Cardiac muscle cell (in vitro differentiated cells and primary cell): ENCODE results near the gene ID1. TPM values are rescaled to one million over a fixed set of nuclear protein-coding genes. Genes with fewer than 3 reads are reported as not detected.
"Not testable (repeated sequence)": the region's sequence is repeated elsewhere in the genome, so short reads cannot be mapped to it uniquely, and the experiment has no call there.

Experiments
- DNase-seq, 2 donors: peaks; one replicate each; pipeline versions ENCODE4 v3.0.0 to v3.0.0-alpha.2; 2010 to 2017; ENCODE audit warnings: low read depth in 1 of 2, low spot score in 1 of 2
- H3K27ac ChIP-seq: fragments of 200-600 bp; sonication (generic); 2 replicates; pipeline ENCODE4 v1.5.1; 2016
- H3K27me3 ChIP-seq: fragments of 200-600 bp; sonication (generic); 2 replicates; pipeline ENCODE4 v1.6.0; 2016; ENCODE audit warnings: control low read depth
- H3K36me3 ChIP-seq: fragments of 200-600 bp; sonication (generic); 2 replicates; pipeline ENCODE4 v1.5.1; 2016; ENCODE audit warnings: control low read depth
- H3K4me1 ChIP-seq: fragments of 200-600 bp; sonication (generic); 2 replicates; pipeline ENCODE4 v1.8.1; 2017; ENCODE audit warnings: low read depth, mild to moderate bottlenecking, mixed run types
- H3K4me3 ChIP-seq: fragments of 200-600 bp; sonication (generic); 2 replicates; pipeline ENCODE4 v1.5.1; 2016; ENCODE audit warnings: mild to moderate bottlenecking
- H3K9me3 ChIP-seq: fragments of 200-600 bp; sonication (generic); 2 replicates; pipeline ENCODE4 v1.5.1; 2017; ENCODE audit warnings: low read depth, mild to moderate bottlenecking, control low read depth
- CTCF ChIP-seq: IDR thresholded peaks from 2 replicates; pipeline ENCODE4 v1.5.1; 2012; ENCODE audit warnings: low read depth, mild to moderate bottlenecking, low read length
- polyA plus RNA-seq: library from polyadenylated mRNA; unstranded; fragments of >200 nt; fragmentation: Nextera tagmentation; extraction: Ambion mirVana; gene quantifications from 2 replicates; pipeline ENCODE4 v1.2.1, GENCODE V29; 2016
- total RNA-seq: library from RNA; depleted of rRNA; stranded (reverse); fragments of >200 nt; gene quantifications from 2 replicates; pipeline ENCODE4 v1.2.3, GENCODE V29; 2016

The ID1 gene
- total and polyA plus RNA-seq, 2 experiments from 2014 or later = 152 to 766 TPM

- no peak for TF ChIP-seq CTCF
- H3K36me3 ChIP-seq = no peaks in the 10 kb centered on the region
- H3K27me3 ChIP-seq = no peaks in the 10 kb centered on the region
- H3K4me3 ChIP-seq = no peak overlapping the region
- no peak for DNase-seq
- peaks cover 5% of the 10 kb centered on the region for H3K4me1 ChIP-seq
- no peaks in the 10 kb centered on the region for H3K9me3 ChIP-seq
- H3K27ac ChIP-seq = peak overlapping the region; percentile 38
Measured at GRCh38 chr20:31577194-31577593, 27.9 kb upstream of the ID1 start.

GRCh38 chr20:31578448-31579138 lies 26.5 kb upstream of the ID1 start:
- TF ChIP-seq CTCF = no peak
- Histone ChIP-seq H3K27me3 (no peaks in the 10 kb centered on the region), H3K27ac (no peak overlapping the region), H3K9me3 (no peaks in the 10 kb centered on the region), H3K4me3 (no peak overlapping the region), H3K4me1 (no peaks in the 10 kb centered on the region), H3K36me3 (no peaks in the 10 kb centered on the region)
- no peak for DNase-seq

GRCh38 chr20:31579245-31579644 lies 25.8 kb upstream of the ID1 start:
- no peak for DNase-seq
- Histone ChIP-seq H3K4me1 (no peaks in the 10 kb centered on the region), H3K4me3 (no peak overlapping the region), H3K27me3 (no peaks in the 10 kb centered on the region), H3K9me3 (no peaks in the 10 kb centered on the region), H3K36me3 (no peaks in the 10 kb centered on the region), H3K27ac (no peak overlapping the region)
- no peak for TF ChIP-seq CTCF

GRCh38 chr20:31579941-31580651 lies 25.0 kb upstream of the ID1 start:
- not testable (repeated sequence) for DNase-seq, H3K27ac ChIP-seq, H3K4me3 ChIP-seq

GRCh38 chr20:31580706-31581105 lies 24.4 kb upstream of the ID1 start:
- peaks cover 3% of the 10 kb centered on the region for H3K4me1 ChIP-seq
- H3K27me3 ChIP-seq = no peaks in the 10 kb centered on the region
- no peak overlapping the region for H3K4me3 ChIP-seq
- DNase-seq = no peak
- H3K36me3 ChIP-seq = no peaks in the 10 kb centered on the region
- TF ChIP-seq CTCF = no peak
- no peaks in the 10 kb centered on the region for H3K9me3 ChIP-seq
- no peak overlapping the region for H3K27ac ChIP-seq

More at GRCh38 chr20:31579941-31580651, 25.0 kb upstream of the ID1 start:
- not testable (repeated sequence) for H3K4me1 ChIP-seq, H3K9me3 ChIP-seq, H3K36me3 ChIP-seq, H3K27me3 ChIP-seq

- H3K36me3 ChIP-seq = no peaks in the 10 kb centered on the region
- H3K4me3 ChIP-seq = no peak overlapping the region
- no peak for DNase-seq
- H3K27me3 ChIP-seq = no peaks in the 10 kb centered on the region
- TF ChIP-seq CTCF = no peak
- no peaks in the 10 kb centered on the region for H3K9me3 ChIP-seq
- no peak overlapping the region for H3K27ac ChIP-seq
- H3K4me1 ChIP-seq = peaks cover 3% of the 10 kb centered on the region
Measured at GRCh38 chr20:31581391-31581790, 23.7 kb upstream of the ID1 start.
